Ishikawa (cell line): ENCODE data around the gene METTL13.

Experiments used
- CEBPB ChIP-seq: IDR thresholded peaks from 2 replicates; pipeline ENCODE4 v1.6.1; 2012
- CREB1 ChIP-seq: IDR thresholded peaks from 2 replicates; pipeline ENCODE4 v1.6.1; 2012; ENCODE audit warnings: low read depth
- EGR1 ChIP-seq: IDR thresholded peaks from 2 replicates; pipeline ENCODE4 v1.6.1; 2012
- EP300 ChIP-seq: IDR thresholded peaks from 2 replicates; pipeline ENCODE4 v1.6.1; 2012; ENCODE audit warnings: borderline replicate concordance
- FOXM1 ChIP-seq: IDR thresholded peaks from 2 replicates; pipeline ENCODE4 v1.6.1; 2012; ENCODE audit warnings: low read depth, borderline replicate concordance
- MAX ChIP-seq: IDR thresholded peaks from 2 replicates; pipeline ENCODE4 v1.6.1; 2012
- NFIC ChIP-seq: IDR thresholded peaks from 2 replicates; pipeline ENCODE4 v1.6.1; 2012
- RAD21 ChIP-seq: IDR thresholded peaks from 2 replicates; pipeline ENCODE4 v1.6.1; 2012; ENCODE audit warnings: low read depth
- REST ChIP-seq: IDR thresholded peaks from 2 replicates; pipeline ENCODE4 v1.6.1; 2012; ENCODE audit warnings: low read depth, mild to moderate bottlenecking
- TAF1 ChIP-seq: IDR thresholded peaks from 2 replicates; pipeline ENCODE4 v1.6.1; 2012; ENCODE audit warnings: low read depth, mild to moderate bottlenecking
- TCF12 ChIP-seq: IDR thresholded peaks from 2 replicates; pipeline ENCODE4 v1.6.1; 2012; ENCODE audit warnings: low read depth
- TEAD4 ChIP-seq: IDR thresholded peaks from 2 replicates; pipeline ENCODE4 v1.6.1; 2012
- USF1 ChIP-seq: IDR thresholded peaks from 2 replicates; pipeline ENCODE4 v1.6.1; 2012
- YY1 ChIP-seq: IDR thresholded peaks from 2 replicates; pipeline ENCODE4 v1.6.1; 2012; ENCODE audit warnings: low read depth
- ZBTB7A ChIP-seq: IDR thresholded peaks from 2 replicates; pipeline ENCODE4 v1.6.1; 2012; ENCODE audit warnings: low read depth

METTL13 gene

GRCh38 chr1:171756856-171757255, 24.6 kb upstream of the METTL13 start:
- TF ChIP-seq CEBPB (no peak), TEAD4 (no peak), TAF1 (no peak), EGR1 (no peak), TCF12 (no peak), EP300 (no peak), USF1 (no peak), ZBTB7A (no peak), CREB1 (no peak), YY1 (no peak), MAX (no peak), FOXM1 (no peak), REST (no peak), NFIC (no peak)

DNA sequence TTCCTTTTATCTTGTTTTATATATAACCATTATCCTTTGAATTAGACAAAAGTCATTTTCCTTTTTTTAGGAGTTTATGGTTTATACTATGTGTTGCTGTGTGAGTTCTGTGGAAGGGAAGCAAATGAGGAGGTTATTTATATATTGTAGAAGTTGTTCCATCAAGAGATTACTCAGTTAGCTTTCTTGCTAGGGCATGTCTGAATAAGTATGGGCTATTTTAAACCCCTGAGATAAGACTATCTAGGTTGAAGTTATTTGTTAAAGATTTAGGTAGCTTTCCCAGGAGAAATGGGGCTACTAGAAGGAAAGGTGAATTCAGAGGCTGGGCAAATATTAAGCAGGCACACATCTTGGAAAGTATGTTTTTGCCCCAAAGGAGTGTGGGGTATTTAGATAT, 23.4 kb upstream of the METTL13 start:
- TF ChIP-seq YY1: no peak
- no peak for TF ChIP-seq EGR1
- TF ChIP-seq MAX: no peak
- TF ChIP-seq NFIC: no peak
- no peak for TF ChIP-seq CEBPB
- no peak for TF ChIP-seq TCF12

DNA sequence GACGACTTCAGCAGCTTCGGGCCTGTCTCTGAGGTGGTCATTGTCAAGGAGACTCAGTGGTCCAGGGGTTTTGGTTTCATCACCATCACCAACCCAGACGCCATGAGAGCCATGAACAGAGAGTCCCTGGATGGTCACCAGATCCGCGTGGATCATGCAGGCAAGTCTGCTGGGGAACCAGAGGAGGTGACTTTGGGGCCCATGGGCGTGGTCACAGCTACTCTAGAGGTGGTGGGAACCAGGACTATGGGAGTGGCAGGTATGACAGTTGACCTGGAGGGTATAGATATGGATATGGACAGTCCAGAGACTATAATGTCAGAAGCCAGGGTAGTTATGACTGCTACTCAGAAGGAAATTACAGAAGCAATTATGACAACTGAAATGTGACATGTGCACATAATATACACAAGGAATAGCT, 19.3 kb upstream of the METTL13 start:
- no peak for TF ChIP-seq RAD21
- TF ChIP-seq CREB1: no peak
- no peak for TF ChIP-seq EP300
- no peak for TF ChIP-seq CEBPB
- TF ChIP-seq MAX: no peak
- TF ChIP-seq ZBTB7A: no peak
- TF ChIP-seq FOXM1: no peak
- no peak for TF ChIP-seq USF1
- TF ChIP-seq TAF1: no peak
- TF ChIP-seq TCF12: no peak
- TF ChIP-seq NFIC: no peak
- TF ChIP-seq REST: no peak
- no peak for TF ChIP-seq TEAD4
- TF ChIP-seq EGR1: no peak
- no peak for TF ChIP-seq YY1

GRCh38 chr1:171763764-171764163, 17.7 kb upstream of the METTL13 start:
- TF ChIP-seq CEBPB (no peak), FOXM1 (no peak), CREB1 (no peak), TCF12 (no peak), EGR1 (no peak), RAD21 (no peak), MAX (no peak), USF1 (no peak), ZBTB7A (no peak), NFIC (no peak), TAF1 (no peak), EP300 (no peak), REST (no peak)
